ENCODE data around the gene PNPLA1. TPM values are rescaled to one million over a fixed set of nuclear protein-coding genes. Genes with fewer than 3 reads are reported as not detected.

Gene PNPLA1
- polyA plus RNA-seq, 1 donor (not counting 4 experiments of a cell fraction or from before 2014, with no cell fraction given), result 0.14 TPM

GRCh38 chr6:36322591-36322990 is 52.7 kb downstream of the PNPLA1 start:
- Histone ChIP-seq H3K9ac (ENCODE audit: control insufficient read depth, extremely low read depth, insufficient read depth, low read length) (no peak overlapping the region), H3K27ac (ENCODE audit: control insufficient read depth, insufficient read depth, low read length) (no peak overlapping the region), H3K4me2 (ENCODE audit: control insufficient read depth, extremely low read depth, insufficient read depth, low read depth, low read length) (no peak overlapping the region), H3K9me3 (ENCODE audit: control insufficient read depth, low read depth, low read length) (no peaks in the 10 kb centered on the region), H3K4me3 (ENCODE audit: control insufficient read depth in 2 of 3, extremely low read depth in 1 of 3, insufficient read depth in 2 of 3, low read depth in 1 of 3, low read length in 3 of 3) (no peak overlapping the region), H3K79me2 (ENCODE audit: control insufficient read depth, insufficient read depth, low read length) (no peaks in the 10 kb centered on the region), H3K27me3 (ENCODE audit: control insufficient read depth, extremely low read depth, insufficient read depth, low read length) (peaks cover 25% of the 10 kb centered on the region), H2AFZ (ENCODE audit: control insufficient read depth, low read length) (no peak overlapping the region), H3K36me3 (ENCODE audit: control insufficient read depth in 2 of 2, extremely low read depth in 1 of 2, insufficient read depth in 2 of 2, low read length in 2 of 2) (no peaks in the 10 kb centered on the region), H3K4me1 (ENCODE audit: control insufficient read depth, extremely low read depth, insufficient read depth, low read length) (no peaks in the 10 kb centered on the region), H4K20me1 (ENCODE audit: control insufficient read depth, extremely low read depth, insufficient read depth, low read length) (no peaks in the 10 kb centered on the region), H3K9me1 (ENCODE audit: control insufficient read depth, extremely low read depth, insufficient read depth, low read length) (no peaks in the 10 kb centered on the region)
- TF ChIP-seq EZH2 (IDR thresholded peaks at IDR 0.05; ENCODE audit: low read length) (no peak), CTCF (optimal IDR thresholded peaks at IDR 0.05 in 1 of 3, IDR thresholded peaks at IDR 0.05 in 1 of 3, conservative IDR thresholded peaks at IDR 0.05 in 1 of 3; ENCODE audit: extremely low read depth in 1 of 3, insufficient read depth in 2 of 3, low read length in 3 of 3) (no peak)
- FAIRE-seq (no peak), DNase-seq (ENCODE audit: low read depth, low spot score) (no peak)
- dilution Hi-C loops (cut with MboI; ENCODE audit: extremely low pct_ligation_motif_present, low sequenced_read_pairs), result no loop called here

- no peak overlapping the region for H2AFZ ChIP-seq (ENCODE audit: control insufficient read depth, low read length)
- no peak overlapping the region for H3K9ac ChIP-seq (ENCODE audit: control insufficient read depth, extremely low read depth, insufficient read depth, low read length)
- no peaks in the 10 kb centered on the region for H3K79me2 ChIP-seq (ENCODE audit: control insufficient read depth, insufficient read depth, low read length)
- dilution Hi-C loops (cut with MboI; ENCODE audit: extremely low pct_ligation_motif_present, low sequenced_read_pairs), result no loop called here
- no peaks in the 10 kb centered on the region for H3K9me1 ChIP-seq (ENCODE audit: control insufficient read depth, extremely low read depth, insufficient read depth, low read length)
- no peaks in the 10 kb centered on the region for H3K4me1 ChIP-seq (ENCODE audit: control insufficient read depth, extremely low read depth, insufficient read depth, low read length)
- H3K4me3 ChIP-seq (ENCODE audit: control insufficient read depth in 2 of 3, extremely low read depth in 1 of 3, insufficient read depth in 2 of 3, low read depth in 1 of 3, low read length in 3 of 3), result no peak overlapping the region
- no peak for FAIRE-seq
- H3K9me3 ChIP-seq (ENCODE audit: control insufficient read depth, low read depth, low read length), result no peaks in the 10 kb centered on the region
- H4K20me1 ChIP-seq (ENCODE audit: control insufficient read depth, extremely low read depth, insufficient read depth, low read length), result no peaks in the 10 kb centered on the region
- no peaks in the 10 kb centered on the region for H3K36me3 ChIP-seq (ENCODE audit: control insufficient read depth in 2 of 2, extremely low read depth in 1 of 2, insufficient read depth in 2 of 2, low read length in 2 of 2)
- no peak for DNase-seq (ENCODE audit: low read depth, low spot score)
- H3K4me2 ChIP-seq (ENCODE audit: control insufficient read depth, extremely low read depth, insufficient read depth, low read depth, low read length), result no peak overlapping the region
- H3K27ac ChIP-seq (ENCODE audit: control insufficient read depth, insufficient read depth, low read length), result no peak overlapping the region
- no peak for TF ChIP-seq CTCF (optimal IDR thresholded peaks at IDR 0.05 in 1 of 3, IDR thresholded peaks at IDR 0.05 in 1 of 3, conservative IDR thresholded peaks at IDR 0.05 in 1 of 3; ENCODE audit: extremely low read depth in 1 of 3, insufficient read depth in 2 of 3, low read length in 3 of 3)
- no peak for TF ChIP-seq EZH2 (IDR thresholded peaks at IDR 0.05; ENCODE audit: low read length)
- peaks cover 25% of the 10 kb centered on the region for H3K27me3 ChIP-seq (ENCODE audit: control insufficient read depth, extremely low read depth, insufficient read depth, low read length)
Observed at GRCh38 chr6:36323062-36323461, 53.2 kb downstream of the PNPLA1 start.

All from keratinocyte (primary cell).